H9 (cell line): ENCODE data around the gene RAB6B. TPM values are rescaled to one million over a fixed set of nuclear protein-coding genes. Genes with fewer than 3 reads are reported as not detected.

ENCODE experiments used
- DNase-seq: peaks from one replicate; pipeline ENCODE4 v3.0.0-alpha.2; 2017
- H2AFZ ChIP-seq: one replicate; pipeline ENCODE4 v1.6.1; 2013; ENCODE audit warnings: mild to moderate bottlenecking, low read length, control low read depth, moderate library complexity
- H2AK5ac ChIP-seq: 2 replicates; pipeline ENCODE4 v1.6.1; 2013; ENCODE audit warnings: low read length, control low read depth, mixed read lengths; ENCODE audit not compliant: insufficient read length
- H2BK120ac ChIP-seq: one replicate; pipeline ENCODE4 v1.6.1; 2013; ENCODE audit warnings: low read depth, mild to moderate bottlenecking, low read length, control low read depth, inconsistent platforms; ENCODE audit not compliant: poor library complexity, severe bottlenecking
- H2BK12ac ChIP-seq: 2 replicates; pipeline ENCODE4 v1.6.1; 2013; ENCODE audit warnings: low read length, control low read depth, mixed read lengths, low read depth; ENCODE audit not compliant: insufficient read length
- H2BK15ac ChIP-seq: 2 replicates; pipeline ENCODE4 v1.6.1; 2013; ENCODE audit warnings: low read depth, low read length, control low read depth
- H2BK20ac ChIP-seq: one replicate; pipeline ENCODE4 v1.6.1; 2013; ENCODE audit warnings: low read depth, mild to moderate bottlenecking, low read length, control low read depth, inconsistent platforms; ENCODE audit not compliant: poor library complexity, severe bottlenecking
- H2BK5ac ChIP-seq: 2 replicates; pipeline ENCODE4 v1.6.1; 2013; ENCODE audit warnings: low read length, control low read depth, mixed read lengths; ENCODE audit not compliant: insufficient read length
- H3K14ac ChIP-seq: 2 replicates; pipeline ENCODE4 v1.6.1; 2013; ENCODE audit warnings: low read length, control low read depth; ENCODE audit not compliant: insufficient read depth
- H3K18ac ChIP-seq: 2 replicates; pipeline ENCODE4 v1.6.1; 2013; ENCODE audit warnings: low read depth, mild to moderate bottlenecking, mixed read lengths, low read length, control low read depth; ENCODE audit not compliant: insufficient read length
- H3K23ac ChIP-seq: 2 replicates; pipeline ENCODE4 v1.6.1; 2013; ENCODE audit warnings: low read length, control low read depth, mixed read lengths, low read depth; ENCODE audit not compliant: insufficient read length
- H3K23me2 ChIP-seq: 2 replicates; pipeline ENCODE4 v1.6.1; 2013; ENCODE audit warnings: low read depth, mild to moderate bottlenecking, mixed read lengths, low read length, control low read depth; ENCODE audit not compliant: insufficient read length, poor library complexity, severe bottlenecking
- H3K27ac ChIP-seq: 2 replicates; pipeline ENCODE4 v1.5.1; 2013; ENCODE audit warnings: low read length, control low read depth, mixed read lengths, low read depth; ENCODE audit not compliant: insufficient read length
- H3K27me3 ChIP-seq: 2 replicates; pipeline ENCODE4 v1.6.1; 2013; ENCODE audit warnings: low read length, control low read depth, inconsistent platforms; ENCODE audit not compliant: insufficient read depth
- H3K4ac ChIP-seq: 2 replicates; pipeline ENCODE4 v1.6.1; 2013; ENCODE audit warnings: low read depth, mild to moderate bottlenecking, control low read depth, inconsistent platforms, low read length, moderate library complexity
- H3K4me1 ChIP-seq: 2 replicates; pipeline ENCODE4 v1.6.1; 2013; ENCODE audit warnings: low read length, control low read depth, inconsistent platforms; ENCODE audit not compliant: insufficient read depth
- H3K4me2 ChIP-seq: 2 replicates; pipeline ENCODE4 v1.6.1; 2013; ENCODE audit warnings: low read length, control low read depth, mixed read lengths; ENCODE audit not compliant: insufficient read length, insufficient read depth
- H3K56ac ChIP-seq: 2 replicates; pipeline ENCODE4 v1.6.1; 2013; ENCODE audit warnings: low read depth, mild to moderate bottlenecking, mixed read lengths, low read length, control low read depth; ENCODE audit not compliant: insufficient read length
- H3K79me1 ChIP-seq: 2 replicates; pipeline ENCODE4 v1.6.1; 2013; ENCODE audit warnings: low read depth, mild to moderate bottlenecking, moderate library complexity, low read length, control low read depth, inconsistent platforms; ENCODE audit not compliant: insufficient read depth, poor library complexity, severe bottlenecking
- H3K79me2 ChIP-seq: 2 replicates; pipeline ENCODE4 v1.6.1; 2013; ENCODE audit warnings: low read length, control low read depth, inconsistent platforms; ENCODE audit not compliant: insufficient read depth
- H3K9ac ChIP-seq: 2 replicates; pipeline ENCODE4 v1.6.1; 2013; ENCODE audit warnings: low read length, control low read depth, mixed read lengths; ENCODE audit not compliant: insufficient read length; ENCODE audit errors: extremely low read depth
- H3K9me3 ChIP-seq: one replicate; pipeline ENCODE4 v1.6.1; 2013; ENCODE audit warnings: low read depth, low read length, inconsistent platforms; ENCODE audit not compliant: control insufficient read depth
- H3T11ph ChIP-seq: one replicate; pipeline ENCODE4 v1.6.1; 2013; ENCODE audit warnings: mild to moderate bottlenecking, low read length, control low read depth, inconsistent platforms
- H4K20me1 ChIP-seq: one replicate; pipeline ENCODE4 v1.6.1; 2013; ENCODE audit not compliant: control insufficient read depth, insufficient read length, insufficient read depth
- H4K5ac ChIP-seq: 2 replicates; pipeline ENCODE4 v1.6.1; 2013; ENCODE audit warnings: low read depth, mild to moderate bottlenecking, mixed read lengths, low read length, control low read depth; ENCODE audit not compliant: insufficient read length
- H4K8ac ChIP-seq: replicated peaks from 2 replicates; pipeline ENCODE4 v1.6.1; 2013; ENCODE audit warnings: low read length, control low read depth, mixed read lengths, low read depth; ENCODE audit not compliant: insufficient read length
- H4K91ac ChIP-seq: 2 replicates; pipeline ENCODE4 v1.6.1; 2013; ENCODE audit warnings: low read depth, mild to moderate bottlenecking, moderate library complexity, mixed read lengths, low read length, control low read depth; ENCODE audit not compliant: insufficient read length
- H3K27ac Mint-ChIP-seq, 3 experiments: 2 replicates in 2 of 3; 3 replicates in 1 of 3; pipeline ENCODE4 v1.8.0; 2020 to 2021; ENCODE audit warnings: mixed read lengths in 3 of 3, mild to moderate bottlenecking in 1 of 3, moderate library complexity in 1 of 3
- H3K27me3 Mint-ChIP-seq: 2 replicates; pipeline ENCODE4 v1.8.0; 2021; ENCODE audit warnings: low read depth, mild to moderate bottlenecking, moderate library complexity, mixed read lengths
- H3K36me3 Mint-ChIP-seq, 3 experiments: 2 replicates in 2 of 3; 3 replicates in 1 of 3; pipeline ENCODE4 v1.8.0; 2020 to 2021; ENCODE audit warnings: low read depth in 3 of 3, mixed read lengths in 3 of 3; ENCODE audit not compliant: insufficient read depth in 1 of 3
- H3K4me1 Mint-ChIP-seq, 2 experiments: 2 replicates each; pipeline ENCODE4 v1.8.0; 2020; ENCODE audit warnings: mixed read lengths in 2 of 2
- H3K4me3 Mint-ChIP-seq, 2 experiments: 2 replicates in 1 of 2; 3 replicates in 1 of 2; pipeline ENCODE4 v1.8.0; 2020 to 2021; ENCODE audit warnings: mild to moderate bottlenecking in 2 of 2, mixed read lengths in 2 of 2, moderate library complexity in 1 of 2
- H3K9me3 Mint-ChIP-seq, 2 experiments: 2 replicates in 1 of 2; 3 replicates in 1 of 2; pipeline ENCODE4 v1.8.0; 2020; ENCODE audit warnings: mild to moderate bottlenecking in 2 of 2, mixed read lengths in 2 of 2, moderate library complexity in 1 of 2
- WGBS: extraction: QIAGEN DNeasy Blood & Tissue Kit; methylation state at CpG from one replicate; pipeline ENCODE4 v1.1.7; 2013; ENCODE audit warnings: missing lambda C conversion rate, low lambda C conversion rate, mixed read lengths; ENCODE audit not compliant: insufficient read length; ENCODE audit errors: extremely low coverage; 5-methylcytosine and 5-hydroxymethylcytosine counted together
- total RNA-seq: library from RNA; stranded (reverse); gene quantifications from 2 replicates; pipeline ENCODE4 v1.2.1, GENCODE V29; 2021
- TF ChIP-seq, protein P1 (sequence below): fragments of 200-600 bp; sonication (generic); conservative IDR thresholded peaks from 3 replicates; pipeline ENCODE4 v1.8.0; 2021; ENCODE audit warnings: antibody characterized with exemption, mild to moderate bottlenecking

The RAB6B gene
- total RNA-seq, 1 experiment from 2014 or later: 12.3 TPM

DNA sequence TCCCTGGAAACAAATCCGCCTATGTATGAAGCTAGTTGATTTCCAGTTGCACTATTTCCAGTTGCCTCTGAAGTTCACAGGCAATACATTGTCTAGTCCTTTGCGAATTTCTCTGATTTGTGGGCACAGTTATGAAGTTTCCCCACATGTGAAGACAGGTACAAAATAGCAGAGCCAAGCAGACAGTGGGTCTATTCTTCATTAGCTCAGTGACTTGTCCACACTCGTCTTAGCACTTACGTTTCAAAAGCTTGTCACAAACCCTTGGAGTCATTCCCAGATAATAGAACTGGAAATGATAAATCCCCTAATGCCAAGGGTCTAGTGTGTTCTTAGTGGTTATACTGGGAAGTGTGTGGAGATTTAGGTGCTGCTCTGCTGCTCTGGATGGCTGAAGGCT, 75.6 kb downstream of the RAB6B start:
- Histone ChIP-seq H4K91ac (no peak overlapping the region), H3K79me1 (no peaks in the 10 kb centered on the region), H2AFZ (no peak overlapping the region), H2BK20ac (no peak overlapping the region), H3T11ph (no peak overlapping the region), H2AK5ac (no peak overlapping the region), H4K5ac (no peak overlapping the region), H3K4me2 (no peak overlapping the region), H2BK120ac (no peak overlapping the region), H3K79me2 (no peaks in the 10 kb centered on the region), H3K27me3 (no peaks in the 10 kb centered on the region), H3K23ac (no peak overlapping the region), H3K18ac (no peak overlapping the region), H4K8ac (no peak overlapping the region), H3K4me1 (no peaks in the 10 kb centered on the region; the same call in 1 of the 2 replicates), H4K20me1 (no peaks in the 10 kb centered on the region), H2BK12ac (no peak overlapping the region), H3K27ac (no peak overlapping the region), H3K9ac (no peak overlapping the region), H3K14ac (no peak overlapping the region), H3K4ac (no peak overlapping the region), H3K9me3 (no peaks in the 10 kb centered on the region), H2BK5ac (no peak overlapping the region), H3K23me2 (no peaks in the 10 kb centered on the region), H2BK15ac (no peak overlapping the region), H3K56ac (no peak overlapping the region)
- DNase-seq: no peak
- no CpG with 5 or more reads among the region's 4 CpGs for WGBS
- Mint-ChIP-seq H3K9me3 (no peaks in the 10 kb centered on the region), H3K4me1 (peaks cover 19 to 22% of the 10 kb centered on the region in 2 experiments), H3K4me3 (no peak overlapping the region), H3K36me3 (peaks cover 34 to 74% (median 54%) of the 10 kb centered on the region in 3 experiments), H3K27me3 (no peaks in the 10 kb centered on the region), H3K27ac (no peak overlapping the region)
- TF ChIP-seq, protein P1, sequence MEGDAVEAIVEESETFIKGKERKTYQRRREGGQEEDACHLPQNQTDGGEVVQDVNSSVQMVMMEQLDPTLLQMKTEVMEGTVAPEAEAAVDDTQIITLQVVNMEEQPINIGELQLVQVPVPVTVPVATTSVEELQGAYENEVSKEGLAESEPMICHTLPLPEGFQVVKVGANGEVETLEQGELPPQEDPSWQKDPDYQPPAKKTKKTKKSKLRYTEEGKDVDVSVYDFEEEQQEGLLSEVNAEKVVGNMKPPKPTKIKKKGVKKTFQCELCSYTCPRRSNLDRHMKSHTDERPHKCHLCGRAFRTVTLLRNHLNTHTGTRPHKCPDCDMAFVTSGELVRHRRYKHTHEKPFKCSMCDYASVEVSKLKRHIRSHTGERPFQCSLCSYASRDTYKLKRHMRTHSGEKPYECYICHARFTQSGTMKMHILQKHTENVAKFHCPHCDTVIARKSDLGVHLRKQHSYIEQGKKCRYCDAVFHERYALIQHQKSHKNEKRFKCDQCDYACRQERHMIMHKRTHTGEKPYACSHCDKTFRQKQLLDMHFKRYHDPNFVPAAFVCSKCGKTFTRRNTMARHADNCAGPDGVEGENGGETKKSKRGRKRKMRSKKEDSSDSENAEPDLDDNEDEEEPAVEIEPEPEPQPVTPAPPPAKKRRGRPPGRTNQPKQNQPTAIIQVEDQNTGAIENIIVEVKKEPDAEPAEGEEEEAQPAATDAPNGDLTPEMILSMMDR: no peak
